Globus pallidus (tissue), 1 donor: ENCODE data around the gene PCSK9.
"Not testable (repeated sequence)": the region's sequence is repeated elsewhere in the genome, so short reads cannot be mapped to it uniquely, and the experiment has no call there.

Experiments used
- DNase-seq: peaks from one replicate; pipeline ENCODE4 v3.0.0-alpha.2; 2015; ENCODE audit warnings: low spot score

Gene PCSK9

DNA sequence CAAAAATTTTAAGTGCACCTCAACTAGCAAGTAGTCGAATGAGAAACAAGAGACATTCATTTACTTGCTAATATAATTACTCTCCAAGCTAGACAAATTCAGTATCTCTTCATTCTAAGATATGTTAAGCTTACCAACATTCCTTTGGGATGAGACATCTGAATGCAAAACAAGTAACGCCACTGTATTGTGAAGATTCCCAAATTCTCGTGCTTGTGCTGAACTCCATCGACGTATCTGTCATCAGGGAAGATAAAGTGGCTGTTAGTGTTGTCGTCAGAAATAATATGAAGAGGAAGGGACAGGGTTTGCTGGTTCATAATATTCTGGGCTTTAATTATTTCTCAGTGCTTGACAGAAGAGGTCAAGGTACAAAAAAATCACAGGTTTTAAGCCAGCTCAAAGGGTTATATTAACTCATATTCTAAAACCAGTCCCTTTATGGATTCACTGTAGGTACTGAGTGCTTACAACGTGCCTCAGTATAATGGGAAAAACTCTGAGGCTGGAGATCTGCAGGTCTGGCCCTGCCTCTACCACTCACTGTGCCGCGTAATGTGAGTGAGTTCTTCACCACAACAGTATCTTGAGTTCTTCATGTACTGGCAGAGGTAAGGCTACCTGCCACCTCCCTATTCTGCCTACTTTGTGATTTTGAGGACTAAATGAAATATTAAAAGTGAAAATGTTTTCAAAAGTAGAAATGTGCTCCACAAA lies 42.0 kb downstream of the PCSK9 start:
- DNase-seq: no peak

DNA sequence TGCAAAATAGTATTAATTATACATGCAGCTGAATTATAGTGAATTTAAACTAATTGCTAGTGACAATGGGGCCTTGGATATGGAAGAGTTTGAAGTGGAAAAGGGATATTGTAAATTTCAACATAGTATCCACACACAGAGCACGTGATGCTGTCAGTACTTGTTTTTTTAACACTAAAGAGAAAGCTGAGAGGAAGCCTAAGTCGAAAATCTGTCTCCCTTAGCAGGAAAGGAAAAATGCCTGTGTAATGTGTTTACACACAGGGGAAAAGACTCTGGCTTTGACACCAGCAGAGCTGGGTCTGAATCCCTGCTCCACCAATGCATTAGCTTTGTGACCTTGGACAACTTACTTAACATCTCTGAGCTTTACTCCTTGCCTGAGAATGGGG lies 42.6 kb downstream of the PCSK9 start:
- DNase-seq: no peak

DNA sequence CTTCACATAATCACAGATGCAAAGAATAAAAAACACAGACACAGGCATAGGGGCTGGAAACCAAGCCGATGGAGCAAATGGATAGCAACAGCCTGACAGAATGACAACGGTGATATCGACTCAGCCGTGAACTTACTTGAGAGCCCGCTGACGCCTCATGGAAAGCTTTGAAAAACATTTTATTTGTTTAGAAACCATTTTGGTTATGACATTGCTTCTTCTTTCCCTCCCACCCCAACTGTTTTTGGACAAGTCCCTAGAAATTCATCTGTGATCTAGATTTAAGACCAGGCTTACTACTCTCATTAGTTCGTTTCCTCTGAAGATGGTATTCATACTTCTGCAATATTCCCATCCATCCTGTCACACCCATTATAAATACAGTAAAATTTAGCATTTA lies 44.9 kb downstream of the PCSK9 start:
- no peak for DNase-seq

DNA sequence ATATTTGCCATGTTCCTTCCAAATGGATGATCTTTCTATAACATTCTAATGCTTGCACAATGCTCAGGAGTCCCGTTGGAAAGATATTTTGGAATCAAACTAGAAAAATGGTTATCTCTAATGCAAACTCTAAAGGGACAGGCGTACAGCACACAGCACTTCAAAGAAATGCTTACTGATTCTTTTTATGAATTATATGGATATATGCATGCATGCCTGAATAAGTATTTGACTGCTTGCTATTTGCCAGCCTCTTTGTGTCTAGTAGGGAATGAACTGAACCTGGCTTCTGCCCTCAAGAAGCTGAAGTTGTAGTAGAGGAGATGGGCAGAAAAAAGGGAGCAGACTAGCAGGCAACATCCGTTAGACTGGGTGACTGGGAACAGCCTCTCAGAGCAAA lies 48.1 kb downstream of the PCSK9 start:
- DNase-seq: no peak

DNA sequence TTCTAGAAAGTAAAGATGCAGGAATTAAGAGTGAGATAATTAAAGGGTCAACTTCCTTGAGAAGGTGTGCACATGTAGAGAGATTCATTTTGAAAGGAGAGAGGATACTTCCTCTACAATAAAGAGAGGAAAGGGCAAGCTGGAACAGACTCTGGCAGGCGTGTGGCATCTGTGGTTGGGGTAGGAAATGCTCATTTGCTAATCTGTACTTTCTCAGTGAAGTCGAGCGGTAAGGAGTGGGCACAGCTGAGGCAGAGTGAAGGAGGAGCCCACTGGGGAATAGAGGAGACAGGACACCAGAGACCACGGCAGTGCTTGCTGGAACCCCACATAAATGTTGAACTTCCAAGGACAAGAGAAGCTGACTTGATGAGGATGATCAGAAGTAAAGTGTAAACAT lies 49.1 kb downstream of the PCSK9 start:
- no peak for DNase-seq

DNA sequence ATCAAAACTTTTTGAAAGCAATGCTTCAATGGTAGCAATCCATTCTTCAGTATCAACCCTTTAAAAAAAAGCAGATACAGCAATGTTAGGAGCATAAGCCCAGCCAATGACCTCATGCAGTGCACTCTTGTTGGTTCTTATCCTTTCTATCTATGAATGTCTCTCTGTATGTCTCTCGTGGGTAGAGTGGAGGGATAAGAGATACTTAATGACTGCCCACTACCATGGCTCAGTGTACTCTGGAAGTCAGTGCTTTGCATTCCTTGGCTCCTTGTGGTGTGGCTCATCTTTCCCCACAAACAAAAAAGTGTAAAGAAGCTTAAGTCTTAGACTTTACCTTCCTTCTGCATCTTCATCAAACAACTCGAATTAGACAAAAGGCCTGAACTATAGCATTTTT lies 50.3 kb downstream of the PCSK9 start:
- no peak for DNase-seq

DNA sequence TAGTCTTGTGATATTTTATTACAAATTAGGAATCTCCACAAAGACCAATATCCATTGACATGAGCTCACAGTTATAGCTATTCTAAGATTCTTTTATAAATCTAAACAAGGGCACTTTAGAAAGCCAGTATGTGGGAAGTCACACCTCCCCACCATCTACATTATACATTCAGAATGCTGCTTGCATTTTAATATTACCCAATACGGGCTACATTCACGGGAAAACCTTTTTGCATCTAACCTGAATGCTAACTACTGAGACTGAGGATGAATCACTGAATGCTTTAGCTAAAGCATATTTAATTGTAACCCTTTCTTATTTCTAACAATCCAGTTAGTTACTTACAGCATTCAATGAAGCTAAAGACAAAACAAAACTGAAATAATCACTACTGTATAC lies 53.1 kb downstream of the PCSK9 start:
- DNase-seq: no peak

DNA sequence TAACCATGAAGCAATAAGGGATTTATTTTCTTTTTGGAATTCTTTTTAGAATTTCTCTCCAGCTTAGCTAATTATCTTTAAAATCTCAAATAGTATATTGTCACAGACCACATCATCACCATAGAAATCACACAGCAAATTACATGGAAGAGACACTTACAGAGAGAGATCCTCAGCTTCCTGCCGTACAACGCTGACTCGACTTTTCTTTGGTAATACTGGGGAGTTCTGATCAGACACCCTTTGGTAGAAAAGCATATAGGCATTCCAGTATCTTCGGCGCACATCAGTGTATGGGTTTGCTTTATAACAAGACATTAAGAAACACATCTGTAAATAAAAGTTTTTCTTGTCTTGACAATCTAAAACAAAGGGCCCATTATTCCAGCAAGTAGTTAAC lies 55.7 kb downstream of the PCSK9 start:
- DNase-seq: no peak

DNA sequence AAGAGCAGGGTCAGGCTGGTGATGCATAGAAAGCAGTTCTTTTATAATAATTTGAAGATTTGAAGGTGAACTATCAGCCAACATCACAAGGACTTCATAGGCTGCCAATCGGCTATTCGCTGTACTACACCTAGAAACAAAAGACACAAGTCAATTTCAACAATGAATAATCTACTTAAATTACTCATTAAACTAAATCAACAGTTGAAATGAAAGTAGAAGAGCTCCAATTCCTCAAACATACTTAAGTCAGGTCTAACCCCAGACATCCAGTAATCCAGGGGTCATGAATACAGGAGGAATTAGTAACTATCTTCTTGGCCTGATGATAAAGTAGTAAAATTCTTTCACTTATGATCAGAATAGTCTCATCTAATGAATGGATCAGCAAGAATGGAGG lies 64.5 kb downstream of the PCSK9 start:
- no peak for DNase-seq

DNA sequence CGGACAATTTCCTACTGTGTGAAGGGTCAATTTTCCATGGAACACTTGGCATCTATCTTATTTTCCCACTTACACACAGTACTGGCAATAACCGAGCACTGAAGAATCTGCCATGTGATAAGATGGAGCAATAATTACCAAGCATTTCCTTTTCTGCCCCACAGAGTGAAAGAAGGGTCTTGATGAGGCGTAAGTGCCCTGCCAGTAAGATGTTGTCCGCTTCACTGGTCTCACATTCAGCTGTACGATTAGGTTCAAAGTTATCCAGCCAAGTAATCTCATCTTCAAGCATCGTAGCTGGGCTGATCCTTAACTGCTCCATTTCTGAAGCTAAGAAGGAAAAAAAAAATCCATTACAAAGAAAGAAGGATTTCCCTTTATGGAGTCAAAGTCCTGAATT lies 67.8 kb downstream of the PCSK9 start:
- no peak for DNase-seq

DNA sequence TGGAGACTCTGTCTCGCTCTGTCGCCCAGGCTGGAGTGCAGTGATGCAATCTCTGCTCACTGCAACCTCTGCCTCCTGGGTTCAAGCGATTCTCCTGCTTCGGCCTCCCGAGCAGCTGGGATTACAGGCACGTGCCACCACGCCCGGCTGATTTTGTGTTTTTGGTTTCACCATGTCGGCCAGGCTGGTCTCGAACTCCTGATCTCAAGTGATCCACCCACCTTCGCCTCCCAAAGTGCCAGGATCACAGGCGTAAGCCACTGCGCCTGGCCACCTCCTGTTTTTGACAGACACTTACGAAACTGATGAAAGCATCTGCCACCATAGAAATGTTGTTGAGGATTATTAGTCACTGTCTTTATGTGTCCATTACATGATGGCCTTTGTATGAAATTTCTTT lies 69.7 kb downstream of the PCSK9 start:
- not testable (repeated sequence) for DNase-seq
